Sigmoid colon (tissue), 7 donors: Measurements from ENCODE around the gene C2CD2. TPM values are rescaled to one million over a fixed set of nuclear protein-coding genes. Genes with fewer than 3 reads are reported as not detected.

Source experiments
- DNase-seq: peaks from one replicate; pipeline ENCODE4 v3.0.0-alpha.2; 2019
- H3K27ac ChIP-seq, 4 donors: fragments of 200-600 bp; sonication (generic); one replicate each; pipeline ENCODE4 v1.5.1; 2016 to 2019; ENCODE audit warnings: mild to moderate bottlenecking in 1 of 4
- H3K27me3 ChIP-seq, 3 donors: fragments of 200-600 bp; sonication (generic); one replicate each; pipeline ENCODE4 v1.5.1; 2019; ENCODE audit warnings: mild to moderate bottlenecking in 1 of 3
- H3K36me3 ChIP-seq, 4 donors: fragments of 200-600 bp; sonication (generic); one replicate each; pipeline ENCODE4 v1.5.1; 2016 to 2019
- H3K4me1 ChIP-seq, 4 donors: fragments of 200-600 bp; sonication (generic); one replicate each; pipeline ENCODE4 v1.5.1; 2017 to 2019
- H3K4me3 ChIP-seq, 4 donors: fragments of 200-600 bp; sonication (generic); one replicate each; pipeline ENCODE4 v1.5.1; 2017 to 2019; ENCODE audit warnings: mild to moderate bottlenecking in 2 of 4, moderate library complexity in 1 of 4
- H3K9me3 ChIP-seq, 4 donors: fragments of 200-600 bp in 3 of 4; sonication (generic) in 3 of 4; one replicate each; pipeline versions ENCODE4 v1.5.1 to v1.6.1; 2013 to 2019
- CTCF ChIP-seq, 4 experiments: fragments of 450-650 bp in 3 of 4; fragments of 200-600 bp in 1 of 4; IDR thresholded peaks; one replicate each; pipeline ENCODE4 v1.5.1; 2016 to 2019; ENCODE audit warnings: antibody characterized with exemption in 4 of 4, mild to moderate bottlenecking in 3 of 4, moderate library complexity in 2 of 4
- EP300 ChIP-seq, 4 donors: sonication (generic); formaldehyde crosslinking; IDR thresholded peaks; one replicate each; pipeline ENCODE4 v1.6.1; 2017; ENCODE audit warnings: antibody characterized with exemption in 4 of 4
- POLR2A ChIP-seq, 2 donors: fragments of 450-650 bp; IDR thresholded peaks; one replicate each; pipeline ENCODE4 v1.6.1; 2016; ENCODE audit warnings: antibody characterized with exemption in 2 of 2, mild to moderate bottlenecking in 2 of 2, moderate library complexity in 2 of 2
- POLR2AphosphoS5 ChIP-seq, 4 donors: sonication (generic); formaldehyde crosslinking; IDR thresholded peaks; one replicate each; pipeline ENCODE4 v1.6.1; 2017; ENCODE audit warnings: antibody characterized with exemption in 4 of 4
- WGBS, 2 donors: extraction: QIAGEN DNeasy Blood & Tissue Kit; methylation state at CpG; one replicate each; pipeline ENCODE4 v1.1.7; 2013; 5-methylcytosine and 5-hydroxymethylcytosine counted together
- intact Hi-C: fragments of 100-400 bp; cut with DNase I; formaldehyde crosslinking; loops from one replicate; pipeline ENCODE4 v1.15.1; 2023
- polyA plus RNA-seq, 3 donors: library from polyadenylated mRNA; stranded (reverse); fragments of 200-250 nt; gene quantifications; one replicate each; pipeline ENCODE4 v1.2.3, GENCODE V29; 2013
- total RNA-seq, 4 donors: library from RNA; depleted of rRNA; stranded (reverse); fragments of >200 nt; gene quantifications; one replicate each; pipeline ENCODE4 v1.1.0, GENCODE V29; 2016
- donor health status: healthy with polysubstance abuse.
- donor health status: Bipolar disorder and iron deficiency.
- donor health status: healthy.

Gene C2CD2
- total and polyA plus RNA-seq, 7 donors, result 1.8 to 45.1 (median 19.0) TPM

- TF ChIP-seq POLR2AphosphoS5 (IDR thresholded peaks at IDR 0.05) (no peak), POLR2A (IDR thresholded peaks at IDR 0.05) (no peak), EP300 (IDR thresholded peaks at IDR 0.05) (no peak), CTCF (IDR thresholded peaks at IDR 0.05) (no peak)
- 93 to 96% methylated on average over 17 of the region's 17 CpGs for WGBS, 2 donors
- intact Hi-C loops, result no loop called here
- Histone ChIP-seq H3K27me3 (no peaks in the 10 kb centered on the region), H3K9me3 (no peaks in the 10 kb centered on the region), H3K4me3 (no peak overlapping the region), H3K4me1 (peaks cover 0 to 7% (median 3%) of the 10 kb centered on the region in 4 donors), H3K36me3 (peaks cover 0 to 79% (median 38%) of the 10 kb centered on the region in 4 donors), H3K27ac (no peak overlapping the region)
- DNase-seq, result peak; percentile 58
Observed at GRCh38 chr21:41898998-41899397, 54.8 kb downstream of the C2CD2 start.

- no peaks in the 10 kb centered on the region for H3K9me3 ChIP-seq
- peak; percentile 50 for DNase-seq
- H3K36me3 ChIP-seq, result peaks cover 0 to 69% (median 29%) of the 10 kb centered on the region in 4 donors
- no peak overlapping the region for H3K4me3 ChIP-seq
- no peak overlapping the region for H3K27ac ChIP-seq
- intact Hi-C loops, result no loop called here
- WGBS, 2 donors, result 89 to 96% methylated on average over 8 of the region's 8 CpGs
- no peaks in the 10 kb centered on the region for H3K27me3 ChIP-seq
- peaks cover 0 to 7% (median 3%) of the 10 kb centered on the region in 4 donors for H3K4me1 ChIP-seq
- no peak for TF ChIP-seq POLR2AphosphoS5 (IDR thresholded peaks at IDR 0.05)
- TF ChIP-seq POLR2A (IDR thresholded peaks at IDR 0.05), result no peak
- TF ChIP-seq CTCF (IDR thresholded peaks at IDR 0.05), result no peak
- TF ChIP-seq EP300 (IDR thresholded peaks at IDR 0.05), result no peak
Observed at GRCh38 chr21:41897700-41898099, 56.1 kb downstream of the C2CD2 start.

GRCh38 chr21:41897047-41897669 is 56.7 kb downstream of the C2CD2 start:
- H3K36me3 ChIP-seq, result peaks cover 0 to 69% (median 25%) of the 10 kb centered on the region in 4 donors
- no peaks in the 10 kb centered on the region for H3K9me3 ChIP-seq
- WGBS, 2 donors, result 85 to 88% methylated on average over 11 of the region's 11 CpGs
- intact Hi-C loops, result no loop called here
- H3K27me3 ChIP-seq, result no peaks in the 10 kb centered on the region
- no peak for TF ChIP-seq CTCF (IDR thresholded peaks at IDR 0.05)
- peak; percentile 49 for DNase-seq
- peaks cover 0 to 7% (median 3%) of the 10 kb centered on the region in 4 donors for H3K4me1 ChIP-seq
- no peak overlapping the region for H3K27ac ChIP-seq
- H3K4me3 ChIP-seq, result no peak overlapping the region

GRCh38 chr21:41895643-41896493 is 58.0 kb downstream of the C2CD2 start:
- no peaks in the 10 kb centered on the region for H3K9me3 ChIP-seq
- no peak overlapping the region for H3K4me3 ChIP-seq
- peaks cover 0 to 7% (median 3%) of the 10 kb centered on the region in 4 donors for H3K4me1 ChIP-seq
- H3K27me3 ChIP-seq, result no peaks in the 10 kb centered on the region
- TF ChIP-seq CTCF (IDR thresholded peaks at IDR 0.05), result no peak
- TF ChIP-seq POLR2AphosphoS5 (IDR thresholded peaks at IDR 0.05), result no peak
- TF ChIP-seq POLR2A (IDR thresholded peaks at IDR 0.05), result no peak
- no peak for TF ChIP-seq EP300 (IDR thresholded peaks at IDR 0.05)
- H3K27ac ChIP-seq, result no peak overlapping the region
- peak; percentile 52 for DNase-seq
- 56 to 86% methylated on average over 22 of the region's 22 CpGs for WGBS, 2 donors
- peaks cover 0 to 65% (median 18%) of the 10 kb centered on the region in 4 donors for H3K36me3 ChIP-seq
- intact Hi-C loops, result no loop called here
